HG03108 (cell line): Measurements from ENCODE around the gene EIF2B2.

ENCODE experiments used
- ATAC-seq: cut with Tn5 transposase; IDR thresholded peaks from one replicate; pipeline ENCODE4 v1.9.1; 2021; ENCODE audit warnings: moderate library complexity; ENCODE audit not compliant: unreplicated experiment

Gene EIF2B2

GRCh38 chr14:75002392-75003249 is at the start of gene EIF2B2:
Gene EIF2B2, plus strand, starts transcription at chr14:75002921. Its CDS starts 70 bp downstream, at chr14:75002991.
- ATAC-seq: peak; percentile 96

DNA sequence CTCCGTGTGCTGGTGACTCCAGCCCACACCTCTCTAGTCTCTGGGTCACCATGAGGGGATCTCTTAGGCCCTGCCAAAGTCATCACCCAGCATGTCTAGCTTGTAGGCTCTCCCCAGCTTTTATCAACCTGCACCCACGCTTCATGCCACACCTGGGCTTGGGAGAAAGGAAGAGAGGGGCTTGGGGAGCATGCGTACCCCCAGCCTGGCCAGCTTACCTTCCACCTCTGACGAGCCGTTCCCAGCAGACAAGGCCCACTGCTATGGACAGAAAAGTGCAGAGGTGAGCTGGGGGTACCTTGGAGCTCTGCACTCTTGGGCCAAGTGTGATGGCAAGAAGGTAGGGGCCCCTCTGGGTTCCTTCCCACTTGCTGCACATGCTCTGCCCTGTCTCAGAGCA is 49.0 kb upstream of the EIF2B2 start:
- ATAC-seq: no peak

GRCh38 chr14:74954232-74954946 is 48.3 kb upstream of the EIF2B2 start:
- no peak for ATAC-seq

DNA sequence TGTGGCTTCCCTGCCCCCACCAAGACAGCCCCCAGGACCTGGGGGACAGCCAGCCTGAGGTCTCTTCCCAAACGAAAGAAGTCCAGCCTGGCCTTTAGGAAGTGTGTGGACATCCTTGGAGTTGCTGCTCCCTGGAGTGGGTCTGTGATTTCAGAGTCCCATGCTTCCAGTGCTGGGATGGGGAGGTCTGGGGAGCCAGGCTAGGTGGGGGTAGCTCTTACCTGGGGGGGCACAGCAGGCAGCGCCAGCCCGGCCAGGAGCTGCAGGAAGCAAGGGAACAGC is 47.8 kb upstream of the EIF2B2 start:
- ATAC-seq: no peak

DNA sequence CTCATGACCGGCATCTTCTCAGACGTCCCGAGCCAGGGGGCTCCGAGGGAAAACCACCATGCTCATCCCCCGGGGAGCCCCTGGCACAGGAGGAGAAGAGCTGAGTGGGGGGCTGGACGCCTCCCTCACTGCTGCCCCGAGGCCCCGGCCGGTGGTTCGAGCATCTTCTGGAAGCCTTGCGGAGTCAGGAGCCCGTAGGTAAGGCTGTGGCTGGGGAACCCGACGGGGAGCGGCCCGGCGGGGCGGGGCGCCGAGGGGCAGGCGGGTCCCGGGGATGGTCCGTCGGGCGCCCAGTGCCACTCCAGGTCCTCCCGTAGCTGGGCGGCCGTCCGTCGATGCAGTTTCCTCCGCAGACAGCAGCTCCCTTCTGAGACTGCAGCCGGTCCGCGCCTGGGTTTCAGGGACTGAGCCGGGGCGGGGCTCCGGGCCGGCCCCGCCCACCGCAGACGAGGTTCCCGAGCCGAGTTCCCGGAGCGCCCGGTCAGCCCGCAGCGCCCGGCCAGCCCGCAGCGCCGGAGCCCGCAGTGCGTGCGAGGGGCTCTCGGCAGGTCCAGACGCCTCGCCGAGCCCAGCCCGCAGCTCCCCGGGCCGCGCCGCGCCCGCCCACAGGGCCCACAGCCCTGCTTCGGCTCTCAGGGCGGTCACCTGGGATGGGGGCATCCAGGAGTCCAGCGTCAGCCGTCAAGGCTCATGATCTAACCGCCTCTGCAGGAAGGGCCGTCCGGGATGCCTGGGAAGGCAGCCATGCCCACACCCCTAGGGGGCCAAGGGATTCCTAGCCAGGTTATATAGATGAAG is 47.3 kb upstream of the EIF2B2 start, which contains the start of gene PGF:
Gene PGF (minus strand): TSS at position 369 of the 798 bp plus-strand sequence. CDS start 355 bp downstream, at position 14.
- no peak for ATAC-seq

DNA sequence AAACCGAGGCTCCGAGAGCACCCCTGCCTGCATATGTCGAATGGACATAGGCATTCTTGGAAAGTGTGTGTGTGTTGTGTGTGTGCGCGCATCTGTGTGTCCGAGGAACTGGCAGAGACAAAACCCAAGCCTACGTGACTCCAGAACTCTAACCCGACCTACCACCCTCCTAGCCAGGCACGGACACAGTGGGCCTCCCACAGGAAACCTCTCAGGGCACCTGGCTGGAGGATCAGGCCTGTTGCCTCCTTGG is 46.8 kb upstream of the EIF2B2 start:
- ATAC-seq: no peak

GRCh38 chr14:74956280-74957072 is 46.2 kb upstream of the EIF2B2 start:
- ATAC-seq: no peak

GRCh38 chr14:74959596-74960180 is 43.0 kb upstream of the EIF2B2 start:
- ATAC-seq: no peak

DNA sequence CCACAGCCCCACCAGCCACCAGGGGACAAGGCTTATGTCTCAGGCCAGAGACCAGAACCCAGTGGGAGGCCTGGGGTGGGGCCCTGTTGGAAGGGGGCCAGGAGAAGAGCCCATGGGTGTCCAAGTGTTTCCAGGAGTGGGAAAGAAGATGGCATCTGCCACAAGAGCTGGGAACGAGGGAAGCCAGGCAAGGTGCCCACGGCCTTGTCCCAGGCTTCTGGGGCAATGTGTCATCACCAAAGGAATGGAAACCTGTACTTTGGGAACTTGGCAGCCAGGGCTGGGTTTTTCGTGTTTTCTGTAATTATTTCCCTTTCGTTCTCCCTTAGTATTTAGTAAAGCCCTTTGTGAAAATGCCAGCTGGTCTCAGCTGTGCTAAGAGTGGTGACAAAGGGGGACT is 42.0 kb upstream of the EIF2B2 start:
- no peak for ATAC-seq

DNA sequence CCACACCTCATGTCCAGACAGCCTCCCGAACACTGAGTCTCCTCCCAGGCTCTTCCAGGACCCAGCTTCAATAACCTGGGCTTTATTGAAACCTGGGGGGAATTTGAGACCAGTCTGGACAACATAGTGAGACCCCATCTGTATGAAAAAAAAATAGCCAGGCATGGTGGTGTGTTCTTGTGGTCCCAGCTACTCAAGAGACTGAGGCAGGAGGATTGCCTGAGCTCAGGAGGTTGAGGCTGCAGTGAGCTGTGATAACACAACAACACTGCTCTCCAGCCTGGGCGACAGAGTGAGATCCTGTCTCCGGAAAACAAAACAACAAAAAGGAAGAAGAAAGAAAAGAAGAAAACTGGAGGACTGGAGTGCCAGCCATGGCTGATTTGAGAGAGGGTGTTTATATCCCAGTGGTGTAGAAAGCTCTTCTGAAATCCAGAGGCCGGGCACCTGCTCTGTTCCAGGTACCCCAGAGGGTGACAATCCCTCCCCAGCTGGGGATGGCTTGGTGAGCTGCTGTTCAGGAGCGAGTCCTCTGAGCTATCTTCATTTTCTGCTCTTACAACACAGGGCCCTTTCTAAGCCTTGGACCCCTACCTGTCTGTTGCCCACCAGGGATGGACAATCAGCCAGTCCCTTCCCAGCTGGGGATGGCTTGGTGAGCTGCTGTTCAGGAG is 41.3 kb upstream of the EIF2B2 start:
- ATAC-seq: no peak

GRCh38 chr14:74962046-74962445 is 40.7 kb upstream of the EIF2B2 start:
- no peak for ATAC-seq

DNA sequence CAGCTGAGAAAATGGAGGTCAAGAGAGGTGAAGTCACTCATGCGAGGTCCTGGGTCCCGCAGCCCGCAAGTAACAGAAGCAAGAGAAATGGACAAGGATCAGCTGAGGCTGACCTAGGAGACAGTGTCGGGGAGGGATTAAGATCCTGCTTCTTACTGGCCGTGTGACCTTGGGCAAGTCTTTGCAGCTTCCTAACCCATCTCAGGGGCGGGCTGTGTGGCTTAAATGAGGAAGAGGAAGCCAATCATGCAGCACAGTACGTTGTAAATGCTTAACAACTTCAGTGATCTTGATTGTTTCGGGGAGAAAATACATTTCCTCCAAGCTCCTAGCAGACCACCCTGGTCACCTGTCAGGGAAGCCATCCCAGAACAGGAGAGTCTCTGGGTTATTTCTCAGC is 40.2 kb upstream of the EIF2B2 start:
- ATAC-seq: no peak

GRCh38 chr14:74963178-74963704 is 39.5 kb upstream of the EIF2B2 start:
- ATAC-seq: no peak

GRCh38 chr14:74963705-74964271 is 38.9 kb upstream of the EIF2B2 start:
- ATAC-seq: no peak

DNA sequence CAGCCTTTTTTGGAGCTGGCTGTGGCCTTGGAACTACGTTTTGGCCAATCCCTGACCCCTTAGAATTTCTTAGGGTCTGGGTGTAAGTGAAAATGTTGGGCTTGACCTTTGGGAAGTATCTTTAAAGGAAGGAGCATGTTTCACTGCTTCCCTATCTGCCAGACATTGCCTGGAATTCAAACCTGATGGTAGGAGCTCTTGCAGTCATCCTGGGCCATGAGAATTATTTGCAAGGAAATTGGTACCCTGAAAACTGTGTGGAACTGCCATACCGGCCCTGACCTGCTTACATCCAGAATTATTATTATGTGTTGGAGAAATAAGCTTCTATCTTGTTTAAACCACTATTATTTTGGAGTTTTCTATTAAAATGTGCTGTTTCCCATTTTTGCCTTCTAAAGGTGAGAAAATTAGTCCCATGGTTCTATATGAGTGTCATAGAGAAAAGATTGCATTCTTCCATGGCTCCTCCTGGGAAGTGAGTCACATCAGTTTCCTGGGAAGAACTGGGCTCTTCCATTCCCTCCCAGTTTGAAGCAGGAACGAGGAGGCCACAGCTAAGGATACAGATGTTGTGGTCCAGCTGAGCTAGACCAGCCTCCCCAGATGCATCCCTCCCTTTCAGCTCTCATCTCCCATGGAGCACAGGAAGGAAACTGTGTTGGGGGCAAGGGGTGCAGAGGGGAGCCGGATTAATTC is 37.8 kb upstream of the EIF2B2 start:
- ATAC-seq: no peak

GRCh38 chr14:74965486-74966153 is 37.1 kb upstream of the EIF2B2 start:
- ATAC-seq: no peak

GRCh38 chr14:74968811-74969210 is 33.9 kb upstream of the EIF2B2 start:
- no peak for ATAC-seq

DNA sequence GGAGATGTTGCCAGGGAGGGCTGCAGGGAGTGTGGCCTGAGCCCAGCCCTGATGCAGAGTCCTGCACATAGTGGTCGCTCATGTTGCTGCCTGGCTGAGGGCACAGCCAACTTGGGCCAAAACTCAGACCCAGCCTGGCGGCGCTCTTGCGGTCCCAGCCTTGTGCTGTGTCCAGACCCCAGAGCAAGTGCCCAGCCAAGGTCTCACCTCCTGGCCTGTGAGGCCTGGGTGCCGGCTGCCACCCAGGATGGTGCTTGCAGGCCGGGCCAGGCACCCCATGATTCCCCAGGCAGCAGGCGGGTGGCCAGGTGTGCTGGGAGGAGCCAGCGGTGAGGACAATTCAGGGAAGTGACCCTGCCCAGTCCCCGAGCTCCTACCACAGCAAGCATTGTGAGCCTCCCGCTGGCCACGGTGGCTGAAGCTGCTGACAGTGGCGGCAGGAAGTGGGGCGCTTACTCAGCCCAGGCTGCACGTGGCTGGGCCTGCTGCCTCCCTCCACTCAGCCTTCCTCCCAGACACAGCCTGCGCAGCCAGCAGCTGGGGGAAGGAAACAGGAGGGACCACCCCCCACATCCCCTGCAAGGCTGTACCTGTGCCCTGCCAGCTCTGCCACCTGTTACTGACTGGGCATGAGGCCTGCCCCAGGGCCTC is 29.6 kb upstream of the EIF2B2 start:
- ATAC-seq: no peak
